IPS-15b (cell line): Measurements from ENCODE around the gene RTBDN.
A peak's percentile ranks its signal among the peaks of the same experiment; 100 is the strongest.

ENCODE experiments used
- H3K27me3 ChIP-seq: one replicate; pipeline ENCODE4 v1.6.1; 2013; ENCODE audit warnings: low read length; ENCODE audit not compliant: control insufficient read depth, insufficient read depth
- H3K36me3 ChIP-seq: one replicate; pipeline ENCODE4 v1.6.1; 2013; ENCODE audit warnings: low read length; ENCODE audit not compliant: control insufficient read depth, insufficient read depth
- H3K4me1 ChIP-seq: one replicate; pipeline ENCODE4 v1.6.1; 2013; ENCODE audit warnings: mild to moderate bottlenecking, low read length; ENCODE audit not compliant: control insufficient read depth, insufficient read depth
- H3K4me3 ChIP-seq: one replicate; pipeline ENCODE4 v1.5.1; 2013; ENCODE audit warnings: low read depth, low read length
- H3K9ac ChIP-seq: one replicate; pipeline ENCODE4 v1.6.1; 2013; ENCODE audit warnings: low read depth, mild to moderate bottlenecking, low read length
- H3K9me3 ChIP-seq: one replicate; pipeline ENCODE4 v1.6.1; 2013; ENCODE audit warnings: mild to moderate bottlenecking, low read length; ENCODE audit not compliant: control insufficient read depth, insufficient read depth

Gene RTBDN

GRCh38 chr19:12793290-12794195 lies 40.8 kb downstream of the RTBDN start:
- Histone ChIP-seq H3K9ac (no peak overlapping the region), H3K36me3 (no peaks in the 10 kb centered on the region), H3K4me3 (peak overlapping the region; percentile 87), H3K27me3 (peaks cover 3% of the 10 kb centered on the region), H3K4me1 (peaks cover 16% of the 10 kb centered on the region), H3K9me3 (no peaks in the 10 kb centered on the region)

- Histone ChIP-seq H3K4me3 (peak overlapping the region; percentile 87), H3K27me3 (peaks cover 3% of the 10 kb centered on the region), H3K9ac (peak overlapping the region; percentile 37), H3K4me1 (peaks cover 22% of the 10 kb centered on the region), H3K9me3 (no peaks in the 10 kb centered on the region), H3K36me3 (no peaks in the 10 kb centered on the region)
Observed at GRCh38 chr19:12792853-12793289, 41.5 kb downstream of the RTBDN start.

GRCh38 chr19:12792051-12792852 lies 42.1 kb downstream of the RTBDN start:
- Histone ChIP-seq H3K4me1 (peaks cover 22% of the 10 kb centered on the region), H3K36me3 (no peaks in the 10 kb centered on the region), H3K4me3 (peak overlapping the region; percentile 87), H3K9me3 (no peaks in the 10 kb centered on the region), H3K9ac (peak overlapping the region; percentile 70), H3K27me3 (peaks cover 3% of the 10 kb centered on the region)

- H3K4me3 ChIP-seq, result peak within 1 kb of the TSS; percentile 87
- H3K4me1 ChIP-seq, result peaks cover 22% of the 10 kb centered on the region
- H3K27me3 ChIP-seq, result peaks cover 3% of the 10 kb centered on the region
- peak within 1 kb of the TSS; percentile 70 for H3K9ac ChIP-seq
- H3K9me3 ChIP-seq, result no peaks in the 10 kb centered on the region
- H3K36me3 ChIP-seq, result no peaks in the 10 kb centered on the region
Observed at GRCh38 chr19:12791345-12792050, 42.9 kb downstream of the RTBDN start, which contains the start of gene JUNB. TSS of gene JUNB (plus strand) at chr19:12791486. CDS start at chr19:12791772, 286 bp downstream.

GRCh38 chr19:12790628-12791344 lies 43.6 kb downstream of the RTBDN start:
- H3K4me1 ChIP-seq, result peaks cover 16% of the 10 kb centered on the region
- H3K4me3 ChIP-seq, result peak overlapping the region; percentile 87
- H3K27me3 ChIP-seq, result peaks cover 3% of the 10 kb centered on the region
- H3K36me3 ChIP-seq, result no peaks in the 10 kb centered on the region
- no peaks in the 10 kb centered on the region for H3K9me3 ChIP-seq
- no peak overlapping the region for H3K9ac ChIP-seq

- peaks cover 14% of the 10 kb centered on the region for H3K4me1 ChIP-seq
- peaks cover 3% of the 10 kb centered on the region for H3K27me3 ChIP-seq
- no peak overlapping the region for H3K9ac ChIP-seq
- no peaks in the 10 kb centered on the region for H3K36me3 ChIP-seq
- no peaks in the 10 kb centered on the region for H3K9me3 ChIP-seq
- H3K4me3 ChIP-seq, result peak overlapping the region; percentile 87
Observed at GRCh38 chr19:12789904-12790619, 44.3 kb downstream of the RTBDN start.

GRCh38 chr19:12789098-12789903 lies 45.1 kb downstream of the RTBDN start:
- H3K36me3 ChIP-seq, result no peaks in the 10 kb centered on the region
- peaks cover 3% of the 10 kb centered on the region for H3K27me3 ChIP-seq
- H3K4me3 ChIP-seq, result peak overlapping the region; percentile 53
- H3K9ac ChIP-seq, result no peak overlapping the region
- H3K4me1 ChIP-seq, result peaks cover 15% of the 10 kb centered on the region
- H3K9me3 ChIP-seq, result no peaks in the 10 kb centered on the region

- peaks cover 14% of the 10 kb centered on the region for H3K4me1 ChIP-seq
- no peaks in the 10 kb centered on the region for H3K9me3 ChIP-seq
- H3K4me3 ChIP-seq, result peak overlapping the region; percentile 53
- no peaks in the 10 kb centered on the region for H3K36me3 ChIP-seq
- H3K9ac ChIP-seq, result no peak overlapping the region
- peaks cover 3% of the 10 kb centered on the region for H3K27me3 ChIP-seq
Observed at GRCh38 chr19:12788682-12789097, 45.7 kb downstream of the RTBDN start.

GRCh38 chr19:12788042-12788681 lies 46.2 kb downstream of the RTBDN start:
- Histone ChIP-seq H3K36me3 (no peaks in the 10 kb centered on the region), H3K9me3 (no peaks in the 10 kb centered on the region), H3K4me3 (no peak overlapping the region), H3K9ac (no peak overlapping the region), H3K4me1 (peaks cover 17% of the 10 kb centered on the region), H3K27me3 (peaks cover 3% of the 10 kb centered on the region)
